ENCODE data around the gene MZF1.

GRCh38 chr19:58569191-58569942 is 3.8 kb downstream of the MZF1 start:
- TF ChIP-seq PCBP2 (IDR thresholded peaks at IDR 0.05; ENCODE audit: low read depth, low read length, poor library complexity, severe bottlenecking) (no peak), POLR2AphosphoS5 (IDR thresholded peaks at IDR 0.05; ENCODE audit: control insufficient read depth, insufficient read depth, low read depth, low read length) (no peak)

All from K562 (cell line).